ENCODE measurements around the gene PODXL2.

DNA sequence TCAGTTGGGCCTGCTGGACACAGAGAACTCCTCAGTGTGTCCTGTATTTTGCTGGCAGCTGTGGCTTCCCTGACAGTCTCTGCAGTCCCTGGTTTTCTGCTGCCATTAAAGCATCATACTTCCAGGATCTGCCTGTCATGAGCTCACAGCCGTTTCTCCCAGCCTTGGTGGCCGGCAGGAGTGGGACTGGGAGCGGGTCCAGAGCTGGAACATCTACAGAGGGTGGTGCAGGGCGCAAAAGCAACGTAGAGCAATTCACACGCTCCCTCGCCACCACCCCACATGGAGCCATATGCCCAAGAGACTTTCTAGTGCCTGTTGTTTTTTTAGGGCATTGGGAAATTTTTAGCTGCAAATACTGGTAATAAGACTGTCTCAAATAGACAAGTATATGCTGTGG is 77.3 kb downstream of the PODXL2 start:
- TF ChIP-seq CTCF (conservative IDR thresholded peaks at IDR 0.05) (no peak), ZFX (IDR thresholded peaks at IDR 0.05) (no peak)

All from C4-2B (cell line).